Measurements from ENCODE around the gene TFDP1.

The TFDP1 gene

DNA sequence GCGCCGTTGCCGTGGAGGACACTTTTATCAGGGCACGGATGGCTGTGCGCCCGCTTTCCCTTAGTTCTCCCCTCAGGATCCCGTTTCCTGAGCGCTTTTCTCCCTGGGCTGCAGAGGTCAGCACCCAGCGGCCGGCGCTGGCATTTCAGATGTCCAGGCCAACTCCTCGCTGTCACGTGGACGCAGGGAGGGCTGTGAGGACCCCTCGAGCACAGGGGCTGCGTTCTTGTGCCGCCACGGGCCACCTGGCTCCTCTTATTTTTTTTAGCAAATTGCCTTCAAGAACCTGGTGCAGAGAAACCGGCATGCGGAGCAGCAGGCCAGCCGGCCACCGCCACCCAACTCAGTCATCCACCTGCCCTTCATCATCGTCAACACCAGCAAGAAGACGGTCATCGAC, 51.2 kb downstream of the TFDP1 start:
- DNase-seq, result no peak

DNA sequence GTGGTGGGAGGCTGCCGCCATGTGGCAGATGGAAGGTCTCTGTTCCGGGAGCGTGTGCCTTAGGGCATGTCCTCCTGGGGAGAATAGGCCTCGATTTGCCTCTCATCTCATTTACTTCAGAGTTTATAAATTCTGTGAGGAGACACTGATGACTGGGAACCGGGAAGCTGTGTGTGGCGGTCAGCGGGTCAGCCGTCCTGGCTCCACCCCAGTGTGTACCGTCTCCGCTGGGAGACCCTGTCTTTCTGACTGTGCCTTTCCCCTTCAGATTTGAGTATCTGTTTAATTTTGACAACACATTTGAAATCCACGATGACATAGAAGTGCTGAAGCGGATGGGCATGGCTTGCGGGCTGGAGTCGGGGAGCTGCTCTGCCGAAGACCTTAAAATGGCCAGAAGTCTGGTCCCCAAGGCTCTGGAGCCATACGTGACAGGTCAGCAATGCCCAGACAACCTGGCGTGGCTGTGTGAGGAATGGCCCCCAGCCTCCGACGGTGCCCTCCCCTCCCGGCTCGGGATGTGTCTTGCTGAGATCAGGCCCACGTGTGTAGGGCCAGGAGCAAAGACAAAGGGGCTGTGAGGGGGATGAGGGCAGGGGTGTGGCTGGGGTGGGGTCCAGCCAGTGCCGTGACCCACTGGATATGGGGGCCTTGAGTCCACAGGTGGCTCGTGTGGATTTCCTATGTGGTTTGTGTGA, 51.9 kb downstream of the TFDP1 start:
- DNase-seq, result no peak

DNA sequence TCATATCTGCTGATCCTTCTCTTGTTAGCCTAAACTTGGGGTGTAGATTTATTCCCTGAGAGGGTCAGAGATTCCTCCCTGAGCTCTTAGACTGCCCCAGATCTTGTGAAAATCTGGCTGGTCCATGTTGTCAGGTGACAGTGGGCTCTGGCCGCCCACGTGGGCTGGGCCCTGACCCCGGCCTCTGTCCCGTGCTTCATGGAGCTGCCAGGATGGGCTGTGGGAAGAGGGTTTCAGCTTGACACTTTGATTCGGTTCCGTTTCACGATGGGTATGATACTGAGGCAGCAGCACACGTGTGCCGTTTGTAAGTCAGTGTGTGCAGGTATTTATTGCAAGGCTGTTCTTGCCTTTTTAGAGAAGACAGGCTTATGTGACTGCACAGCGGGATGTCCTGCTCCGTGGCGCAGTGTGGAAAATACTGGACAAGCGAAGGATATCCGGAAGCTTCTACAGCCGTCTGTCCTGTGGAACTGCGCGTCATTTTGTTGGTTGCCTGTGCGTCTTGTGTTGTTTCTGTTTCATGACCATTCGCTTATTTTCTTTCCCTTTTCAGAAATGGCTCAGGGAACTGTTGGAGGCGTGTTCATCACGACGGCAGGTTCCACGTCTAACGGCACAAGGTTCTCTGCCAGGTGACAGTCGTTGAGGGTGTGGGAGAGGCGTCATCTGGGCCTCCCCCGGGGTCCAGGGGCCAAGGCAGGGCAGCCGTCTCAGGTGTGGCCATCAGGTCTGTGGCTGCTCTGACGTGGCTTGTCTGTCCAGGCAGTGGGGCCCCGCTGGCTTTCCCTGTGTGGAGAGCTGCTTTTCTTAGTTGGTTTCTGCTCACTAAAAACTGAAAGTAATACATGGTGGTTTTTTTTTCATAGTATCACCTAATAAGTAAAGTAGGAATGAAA, 53.0 kb downstream of the TFDP1 start:
- no peak for DNase-seq

DNA sequence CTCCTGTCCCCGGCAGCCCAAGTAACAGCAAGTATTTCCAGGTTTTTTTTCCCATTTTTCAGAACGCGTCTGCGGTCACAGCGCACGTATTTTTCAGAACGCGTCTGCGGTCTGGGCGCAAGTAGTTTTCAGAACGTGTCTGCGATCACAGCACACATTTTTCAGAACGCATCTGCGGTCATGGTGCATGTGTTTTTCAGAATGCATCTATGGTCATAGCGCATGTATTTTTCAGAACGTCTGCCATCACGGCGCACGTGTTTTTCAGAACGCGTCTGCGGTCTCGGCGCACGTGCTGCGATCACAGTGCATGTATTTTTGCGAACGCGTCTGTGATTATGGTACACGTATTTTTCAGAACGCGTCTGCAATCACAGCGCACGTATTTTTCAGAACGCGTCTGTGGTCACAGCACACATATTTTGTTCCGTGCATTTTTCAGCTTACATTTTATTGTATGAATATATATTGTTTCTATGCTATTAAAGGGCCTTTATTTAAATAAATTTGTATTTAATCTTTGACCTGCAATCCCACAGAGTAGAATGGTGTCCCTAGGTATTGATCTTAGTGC, 53.7 kb downstream of the TFDP1 start:
- no peak for DNase-seq

DNA sequence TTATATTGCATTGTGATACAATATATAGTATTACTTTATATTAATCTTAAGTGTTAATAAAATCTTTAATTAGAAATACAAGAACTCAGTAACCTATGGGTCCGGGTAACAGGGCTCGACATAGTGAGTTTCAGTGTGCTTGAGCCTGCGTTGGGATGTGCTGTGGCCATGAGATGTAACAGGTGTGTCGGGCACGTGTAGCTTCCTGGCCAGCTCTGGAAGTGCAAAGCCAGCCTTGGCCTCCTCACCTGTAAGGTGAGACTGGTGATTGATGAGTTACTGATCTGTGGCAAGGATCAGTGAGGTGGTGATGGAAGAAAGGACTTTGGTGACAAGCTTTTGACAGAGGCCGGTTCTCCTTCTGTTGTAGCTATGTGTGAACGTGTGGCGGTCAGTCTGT, 54.3 kb downstream of the TFDP1 start:
- no peak for DNase-seq

DNA sequence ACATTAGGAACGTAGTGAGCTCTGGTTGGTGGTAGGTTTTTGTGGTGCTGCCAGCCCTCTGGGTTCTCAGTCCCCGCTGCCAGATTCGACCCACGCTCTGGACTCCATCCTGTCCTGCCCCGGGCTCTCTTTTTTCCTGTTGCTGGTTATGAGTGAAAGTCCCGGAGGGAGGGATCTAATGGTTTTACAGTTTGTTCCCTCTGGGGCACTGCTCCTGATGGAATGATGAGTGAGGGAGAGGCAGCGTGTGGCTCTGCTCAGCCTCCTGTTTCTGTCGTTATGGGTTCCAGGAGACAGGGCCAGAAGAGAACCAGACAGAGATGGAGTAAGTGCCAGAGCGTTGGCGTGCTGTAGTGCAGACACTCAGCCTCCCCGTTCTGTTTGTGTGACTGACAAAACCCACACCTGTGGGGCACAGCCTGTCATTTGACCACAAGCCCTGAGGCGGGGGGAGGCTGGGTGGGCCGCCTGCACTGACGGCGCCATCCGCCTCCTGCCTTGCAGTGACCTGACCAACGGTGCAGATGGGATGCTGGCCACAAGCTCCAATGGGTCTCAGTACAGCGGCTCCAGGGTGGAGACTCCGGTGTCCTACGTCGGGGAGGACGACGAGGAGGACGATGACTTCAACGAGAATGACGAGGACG, 55.2 kb downstream of the TFDP1 start:
- no peak for DNase-seq

DNA sequence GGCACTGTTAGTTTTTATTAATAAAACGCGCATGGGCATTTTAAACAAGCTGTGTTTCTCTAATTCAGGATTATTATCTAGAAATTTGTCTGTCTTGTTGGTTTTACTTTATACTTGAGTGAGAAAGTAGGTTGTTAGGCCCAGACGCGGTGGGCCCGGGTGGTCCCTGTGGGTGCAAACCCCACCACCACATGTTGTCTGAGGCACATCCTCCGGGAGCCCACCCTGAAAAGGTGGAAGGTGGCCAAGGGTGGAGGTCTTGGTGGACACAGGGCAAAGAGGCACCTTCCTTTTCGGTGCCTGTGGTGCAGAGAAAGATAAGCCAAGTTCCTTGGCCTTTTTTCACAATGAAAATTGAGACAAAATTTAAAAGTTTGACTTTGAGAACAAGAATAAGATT, 56.9 kb downstream of the TFDP1 start:
- no peak for DNase-seq

DNA sequence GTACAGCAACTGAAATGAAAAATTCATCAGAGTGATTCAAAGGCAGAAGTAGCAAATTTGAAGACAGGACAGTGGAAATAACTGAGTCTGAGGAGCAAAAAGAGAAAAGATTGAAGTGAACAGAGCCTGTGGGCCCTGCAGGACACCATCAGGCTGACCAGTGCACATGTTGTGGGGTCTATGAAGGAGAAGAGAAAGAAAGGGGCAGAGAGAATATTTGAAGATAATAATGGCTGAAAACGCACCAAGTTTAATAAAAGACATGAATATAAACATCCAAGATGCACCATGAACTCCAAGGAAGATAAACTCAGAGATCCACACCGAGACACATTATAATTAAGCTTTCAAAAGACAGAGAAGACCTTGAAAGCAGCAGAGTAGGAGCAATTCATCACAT, 58.0 kb downstream of the TFDP1 start:
- DNase-seq, result no peak

DNA sequence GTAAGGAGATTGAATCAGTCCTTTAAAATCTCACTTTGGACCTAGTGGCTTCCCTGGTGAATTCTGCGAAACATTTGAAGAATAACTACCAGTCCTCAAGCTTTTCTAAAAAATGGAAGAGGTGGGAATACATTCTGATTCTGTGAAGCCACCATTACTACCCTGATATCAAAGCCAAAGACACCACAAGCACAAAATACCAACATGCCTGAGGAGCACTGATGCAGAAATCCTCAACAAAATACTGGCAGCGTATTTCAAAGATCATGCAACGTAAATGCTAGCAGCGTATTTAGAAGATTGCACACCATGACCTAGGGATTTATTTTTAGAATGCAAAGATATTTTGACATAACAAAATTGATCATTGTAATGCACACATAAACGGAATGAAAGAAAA, 59.0 kb downstream of the TFDP1 start:
- no peak for DNase-seq

DNA sequence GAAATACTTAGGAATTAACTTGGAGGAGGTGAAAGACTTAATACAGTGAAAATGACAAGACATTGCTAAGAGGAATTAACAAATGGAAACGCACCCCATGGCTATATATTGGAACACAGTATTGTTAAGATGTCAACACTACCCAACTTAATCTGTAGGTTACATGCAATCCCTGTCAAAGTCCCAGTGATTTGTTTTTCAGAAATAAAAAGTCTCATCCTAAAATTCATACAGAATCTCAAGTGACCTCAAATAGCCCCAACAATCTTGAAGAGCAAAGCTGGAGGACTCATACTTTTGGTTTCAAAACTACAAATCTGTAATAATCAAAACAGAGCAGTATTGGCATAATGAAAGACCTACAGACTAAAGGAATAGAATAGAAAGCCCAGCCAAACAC, 60.2 kb downstream of the TFDP1 start:
- no peak for DNase-seq

DNA sequence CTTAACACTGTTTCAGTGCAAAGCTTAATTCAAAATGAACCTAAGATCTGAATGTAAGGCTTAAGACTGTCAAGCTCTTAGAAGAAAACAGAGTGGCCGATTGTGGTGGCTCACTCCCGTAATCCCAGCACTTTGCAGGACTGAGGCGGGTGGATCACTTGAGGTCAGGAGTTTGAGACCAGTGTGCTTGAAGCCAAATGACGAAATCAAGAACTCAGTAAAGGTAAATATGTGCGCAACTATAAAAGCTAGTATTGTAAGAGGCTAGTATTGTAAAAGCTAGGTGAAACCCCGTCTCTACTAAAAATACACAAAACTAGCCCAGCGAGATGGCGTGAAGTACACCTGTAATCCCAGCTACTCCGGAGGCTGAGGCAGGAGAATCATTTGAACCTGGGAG, 60.8 kb downstream of the TFDP1 start:
- DNase-seq, result no peak

DNA sequence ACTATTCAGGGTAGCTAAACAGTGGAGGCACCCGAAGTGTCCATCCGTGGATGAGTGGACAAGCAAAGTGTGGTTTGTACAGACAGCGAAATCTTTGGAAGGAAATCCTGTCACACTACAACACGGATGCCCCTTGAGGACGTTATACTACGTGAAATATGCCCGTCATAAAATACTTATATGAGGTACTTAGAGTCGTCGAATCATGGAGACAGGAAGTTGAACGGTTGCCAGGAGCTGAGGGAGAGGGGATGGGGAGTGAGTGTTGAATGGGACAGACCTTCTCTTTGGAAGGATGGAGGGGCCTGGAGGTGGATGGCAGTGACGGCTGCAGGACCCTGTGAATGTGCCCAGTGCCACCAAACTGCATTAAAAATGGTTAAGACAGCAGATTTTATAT, 61.8 kb downstream of the TFDP1 start:
- DNase-seq, result peak; percentile 22

DNA sequence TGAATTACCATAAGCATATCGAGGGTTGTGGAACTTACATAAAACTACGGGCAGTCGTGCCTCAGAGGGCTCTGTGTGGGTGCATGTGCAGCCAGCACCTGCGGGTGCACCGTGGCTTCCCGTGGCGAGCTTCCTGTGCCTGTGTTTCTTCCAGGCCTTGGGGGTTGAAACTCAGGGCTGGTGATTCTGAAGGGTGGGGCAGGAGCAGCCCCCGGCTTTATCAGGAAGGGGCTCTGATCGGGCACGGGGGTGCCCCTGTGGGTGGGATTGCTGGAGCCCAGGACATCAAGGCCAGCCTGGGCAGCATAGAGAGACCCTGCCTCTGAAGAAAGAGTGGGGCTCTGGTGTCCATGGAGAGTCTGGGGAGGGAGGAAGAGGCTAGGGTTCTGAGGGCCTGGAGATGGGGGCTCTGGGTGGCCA, 62.4 kb downstream of the TFDP1 start:
- DNase-seq, result no peak

DNA sequence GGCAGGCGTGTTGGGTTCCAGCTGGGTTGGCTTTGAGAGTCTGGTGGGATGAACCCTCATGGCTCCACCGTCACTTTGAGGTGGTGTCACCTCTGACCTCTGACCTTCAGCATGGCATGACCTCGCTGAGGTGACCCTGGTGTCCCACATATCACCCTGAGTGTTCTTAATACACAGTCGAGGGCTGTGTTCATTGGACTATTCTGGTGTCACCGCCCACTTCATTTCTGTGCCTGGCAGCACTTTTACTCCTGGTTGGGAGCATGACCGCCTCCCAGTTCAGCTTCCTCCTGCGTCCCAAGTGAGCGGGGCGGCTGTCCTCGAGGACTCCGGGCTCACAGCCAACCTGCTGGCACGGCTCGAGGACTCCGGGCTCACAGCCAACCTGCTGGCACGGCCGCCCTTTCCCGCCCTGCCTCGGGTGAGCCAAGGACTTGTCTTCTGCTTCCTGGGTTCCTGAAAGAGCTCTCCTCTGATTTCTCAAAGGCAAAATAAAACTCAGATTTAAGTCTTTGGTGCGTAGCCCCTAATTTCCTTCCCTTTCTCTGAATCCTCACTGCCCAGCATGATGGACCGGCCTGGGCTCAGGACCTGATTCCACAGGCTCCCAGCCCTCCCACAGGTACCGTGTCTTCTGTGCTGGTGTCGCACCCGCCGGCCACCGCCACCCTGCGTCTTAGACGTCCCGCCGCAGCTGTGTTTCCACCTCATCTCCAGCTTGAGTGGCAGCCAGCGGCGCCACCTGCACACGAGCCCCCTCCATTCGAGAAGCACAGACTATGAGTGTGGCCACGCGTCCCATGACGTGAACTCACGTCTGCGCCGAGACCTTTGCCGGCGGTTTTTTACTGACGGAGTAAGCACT, 63.0 kb downstream of the TFDP1 start:
- peak; percentile 86 for DNase-seq

DNA sequence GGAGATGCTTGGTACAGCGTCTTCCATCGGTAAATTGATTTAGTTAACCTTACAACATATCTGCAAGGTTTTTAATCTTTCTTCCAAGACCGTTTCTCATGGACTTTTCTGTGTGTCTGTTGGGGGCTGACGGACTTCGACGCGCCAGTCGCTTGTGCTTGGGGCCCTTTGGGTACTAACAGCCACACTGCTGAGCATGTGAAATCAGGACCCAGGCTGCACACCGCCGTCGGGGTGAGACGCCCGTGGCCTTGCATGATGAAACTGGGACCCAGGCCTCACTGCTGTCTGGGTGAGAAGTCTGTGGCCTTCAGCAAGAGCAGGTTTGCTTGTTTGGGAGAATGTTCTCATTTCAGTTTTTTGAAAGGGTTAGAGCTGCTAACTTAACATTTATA, 63.7 kb downstream of the TFDP1 start:
- no peak for DNase-seq

DNA sequence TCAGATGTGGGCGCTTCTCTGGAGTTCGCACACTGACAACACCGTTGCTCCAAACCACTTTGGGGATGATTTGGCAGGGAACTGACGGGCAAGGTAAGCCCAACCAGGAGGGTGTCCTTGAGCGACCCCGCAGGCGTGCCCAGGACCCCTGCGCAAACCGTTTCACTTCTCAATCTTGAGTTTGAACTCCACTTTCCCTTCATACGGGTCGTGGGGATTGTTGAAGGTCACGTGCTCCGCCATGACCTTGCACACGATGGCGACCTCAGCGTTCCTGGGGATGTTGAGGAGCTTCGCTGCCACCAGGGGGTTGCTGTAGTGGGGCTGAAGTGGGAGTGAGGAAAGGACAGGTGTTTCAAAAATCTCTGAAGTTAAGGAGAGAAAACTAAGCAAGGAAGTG, 64.7 kb downstream of the TFDP1 start:
- no peak for DNase-seq

DNA sequence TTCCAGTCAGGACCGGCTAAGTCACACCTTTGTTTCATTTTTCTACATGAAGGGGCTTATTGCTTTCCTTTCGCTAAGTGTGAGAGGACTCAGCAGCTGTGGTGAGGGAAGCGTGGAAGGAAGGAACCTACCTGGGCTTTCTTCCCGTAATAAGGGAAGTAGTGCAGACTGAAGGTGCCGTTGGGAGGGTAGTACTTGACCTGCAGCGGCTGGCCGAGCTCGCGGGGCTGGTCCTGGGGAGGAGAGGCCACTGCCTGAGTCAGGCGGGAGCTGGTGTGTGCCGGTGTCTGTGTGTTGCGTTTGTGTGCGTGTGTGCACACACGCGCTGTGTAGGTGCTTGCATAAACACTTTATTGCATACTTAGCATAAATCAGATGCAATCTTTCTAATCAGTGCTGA, 65.7 kb downstream of the TFDP1 start:
- no peak for DNase-seq

DNA sequence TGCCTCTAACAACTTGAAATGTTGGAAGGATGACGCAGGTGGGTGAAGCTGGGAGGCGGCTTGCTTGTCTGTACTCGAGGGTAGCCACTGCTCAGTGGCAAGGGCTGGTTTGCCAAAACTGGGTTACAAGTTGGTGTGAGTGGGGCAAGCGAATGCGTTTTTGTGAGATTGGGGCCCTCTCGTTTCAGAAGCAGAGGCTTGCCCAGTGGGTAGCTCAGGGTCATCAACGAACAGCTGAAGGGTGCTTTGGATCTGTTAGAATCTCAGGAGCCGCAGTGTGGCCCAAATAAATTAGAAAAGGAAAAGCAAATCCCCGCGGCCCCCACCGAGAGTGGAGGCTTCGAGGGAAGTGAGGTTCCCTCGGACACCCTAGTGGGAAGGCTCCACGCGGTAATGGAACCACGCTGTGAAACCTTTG, 66.2 kb downstream of the TFDP1 start:
- no peak for DNase-seq

DNA sequence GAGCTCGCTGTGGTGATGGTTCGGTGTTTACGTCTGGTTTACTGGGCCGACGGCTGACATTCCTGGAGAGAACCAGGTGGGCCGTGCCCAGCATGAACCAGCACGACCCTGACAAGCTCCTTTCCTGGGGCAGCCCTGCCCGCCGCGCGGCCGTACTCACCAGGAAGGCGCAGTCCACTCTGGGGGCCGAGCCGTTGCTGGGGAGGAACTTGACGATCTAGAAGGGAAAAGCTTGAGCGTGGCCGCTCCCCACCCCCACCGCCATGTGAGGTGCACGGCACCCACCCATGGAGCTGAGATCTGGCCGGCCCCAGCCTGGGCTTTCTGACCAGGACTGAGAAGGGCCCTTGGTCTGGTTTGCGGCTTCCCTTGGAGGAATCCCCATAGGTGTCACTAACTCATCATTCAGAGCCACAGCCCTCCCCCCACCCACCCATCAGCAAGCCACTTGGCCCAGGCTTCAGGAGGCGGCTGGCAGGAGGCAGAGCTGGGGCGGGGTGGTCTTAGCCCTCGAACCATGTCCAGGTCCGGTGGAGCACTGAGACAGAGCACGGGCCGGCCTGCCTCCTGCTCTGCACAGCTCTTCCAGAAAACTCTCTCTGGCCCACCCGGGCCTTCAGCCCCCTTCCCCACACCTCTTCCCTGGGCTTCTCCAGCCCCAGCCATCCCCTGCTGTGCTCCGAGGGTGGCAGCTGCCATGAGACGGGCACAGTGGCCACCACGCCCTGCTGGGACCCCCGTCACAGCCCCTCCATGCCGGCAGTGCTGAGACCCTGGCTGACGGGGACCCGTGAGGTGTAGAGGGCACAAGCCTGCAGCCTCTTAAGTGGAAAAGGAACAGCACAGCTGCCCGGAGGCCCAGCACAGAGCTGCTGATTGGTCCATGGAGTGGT, 67.2 kb downstream of the TFDP1 start:
- DNase-seq, result no peak

DNA sequence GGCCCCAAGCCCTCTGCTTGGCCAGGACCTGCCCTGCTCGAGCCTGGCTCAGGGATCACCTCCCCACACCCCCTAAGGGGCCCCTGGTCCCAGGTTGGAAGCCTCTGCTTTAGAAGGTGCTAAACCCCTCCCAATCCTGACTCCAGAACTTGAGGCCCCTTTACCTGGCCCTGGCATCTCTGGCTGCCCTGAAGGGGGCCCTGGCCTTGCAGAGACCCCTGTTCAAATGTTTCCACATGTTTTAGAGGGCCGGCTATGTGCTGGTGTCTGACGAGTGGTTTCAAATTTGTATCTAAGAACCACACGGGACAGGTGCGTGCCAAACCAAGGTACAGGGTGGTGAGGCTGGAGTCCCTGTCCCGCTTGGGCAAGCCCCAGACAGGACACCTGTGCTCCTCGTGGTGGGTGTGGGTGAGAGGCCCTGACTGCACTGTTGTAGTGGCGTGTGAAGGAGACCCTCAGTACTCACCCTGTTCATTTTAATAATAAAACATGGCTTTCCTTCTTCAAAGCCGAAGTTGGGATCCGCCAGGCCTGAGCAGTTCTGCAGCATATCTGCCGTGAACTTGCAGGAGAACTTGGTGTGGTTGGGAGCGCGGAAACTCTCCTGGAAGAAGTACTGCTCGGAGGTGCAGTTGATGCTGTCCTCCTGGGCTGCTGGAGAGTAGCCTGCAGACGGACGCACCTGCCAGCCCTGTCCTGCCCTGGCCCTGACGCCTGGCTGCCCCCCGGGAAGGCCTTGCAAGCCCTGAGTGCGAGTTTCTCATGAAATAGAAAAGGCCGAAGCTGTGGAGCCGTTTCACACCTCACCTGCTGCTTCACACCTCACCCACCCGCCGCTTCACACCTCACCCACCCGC, 68.1 kb downstream of the TFDP1 start:
- DNase-seq, result no peak

Measured in hematopoietic multipotent progenitor cell treated with erythropoietin and hydrocortisone succinate and interleukin-3 and kit ligand, for 8 days (in vitro differentiated cells).